IPS-20b (cell line): Measurements from ENCODE around the gene CASP5.

Experiments
- H3K27ac ChIP-seq: one replicate; pipeline ENCODE4 v1.5.1; 2013; ENCODE audit warnings: low read length
- H3K27me3 ChIP-seq: 2 replicates; pipeline ENCODE4 v1.6.1; 2013; ENCODE audit warnings: mild to moderate bottlenecking, low read length, inconsistent platforms; ENCODE audit not compliant: insufficient read depth
- H3K36me3 ChIP-seq: 2 replicates; pipeline ENCODE4 v1.6.1; 2013; ENCODE audit warnings: low read depth, mild to moderate bottlenecking, inconsistent platforms, low read length, moderate library complexity; ENCODE audit not compliant: insufficient read depth
- H3K4me1 ChIP-seq: 2 replicates; pipeline ENCODE4 v1.6.1; 2013; ENCODE audit warnings: mild to moderate bottlenecking, control low read depth, inconsistent platforms, low read length, moderate library complexity; ENCODE audit not compliant: insufficient read depth
- H3K4me3 ChIP-seq: 2 replicates; pipeline ENCODE4 v1.5.1; 2013; ENCODE audit warnings: mild to moderate bottlenecking, low read length, inconsistent platforms
- H3K9ac ChIP-seq: 2 replicates; pipeline ENCODE4 v1.6.1; 2013; ENCODE audit warnings: low read depth, mild to moderate bottlenecking, inconsistent platforms, low read length, moderate library complexity
- H3K9me3 ChIP-seq: 2 replicates; pipeline ENCODE4 v1.6.1; 2013; ENCODE audit warnings: mild to moderate bottlenecking, low read depth, low read length, inconsistent platforms; ENCODE audit not compliant: insufficient read depth

CASP5 gene

GRCh38 chr11:105024394-105024793, 1.4 kb upstream of the CASP5 start:
- Histone ChIP-seq H3K27ac (no peak overlapping the region), H3K27me3 (no peaks in the 10 kb centered on the region), H3K4me3 (no peak overlapping the region), H3K36me3 (no peaks in the 10 kb centered on the region), H3K9ac (no peak overlapping the region), H3K4me1 (no peaks in the 10 kb centered on the region), H3K9me3 (no peaks in the 10 kb centered on the region)

GRCh38 chr11:105022527-105022926, 441 bp downstream of the CASP5 start:
- no peaks in the 10 kb centered on the region for H3K27me3 ChIP-seq
- no peak overlapping the region for H3K9ac ChIP-seq
- no peak overlapping the region for H3K27ac ChIP-seq
- H3K9me3 ChIP-seq, result no peaks in the 10 kb centered on the region
- no peaks in the 10 kb centered on the region for H3K4me1 ChIP-seq
- H3K4me3 ChIP-seq, result no peak overlapping the region
- H3K36me3 ChIP-seq, result no peaks in the 10 kb centered on the region

- Histone ChIP-seq H3K27ac (no peak overlapping the region), H3K4me1 (peaks cover 7% of the 10 kb centered on the region), H3K36me3 (no peaks in the 10 kb centered on the region), H3K9ac (no peak overlapping the region), H3K9me3 (no peaks in the 10 kb centered on the region), H3K4me3 (no peak overlapping the region), H3K27me3 (no peaks in the 10 kb centered on the region)
Measured at GRCh38 chr11:105007463-105007862, 15.5 kb downstream of the CASP5 start.

- no peaks in the 10 kb centered on the region for H3K36me3 ChIP-seq
- H3K27ac ChIP-seq, result no peak overlapping the region
- no peaks in the 10 kb centered on the region for H3K9me3 ChIP-seq
- H3K9ac ChIP-seq, result no peak overlapping the region
- peaks cover 7% of the 10 kb centered on the region for H3K4me1 ChIP-seq
- H3K4me3 ChIP-seq, result no peak overlapping the region
- no peaks in the 10 kb centered on the region for H3K27me3 ChIP-seq
Measured at GRCh38 chr11:105005451-105005845, 17.5 kb downstream of the CASP5 start.

GRCh38 chr11:105004021-105004420, 18.9 kb downstream of the CASP5 start:
- Histone ChIP-seq H3K9me3 (no peaks in the 10 kb centered on the region), H3K9ac (no peak overlapping the region), H3K4me1 (peaks cover 7% of the 10 kb centered on the region), H3K27ac (no peak overlapping the region), H3K36me3 (no peaks in the 10 kb centered on the region), H3K27me3 (no peaks in the 10 kb centered on the region), H3K4me3 (no peak overlapping the region)

- Histone ChIP-seq H3K36me3 (no peaks in the 10 kb centered on the region), H3K4me3 (no peak overlapping the region), H3K27me3 (no peaks in the 10 kb centered on the region), H3K4me1 (peaks cover 7% of the 10 kb centered on the region), H3K9me3 (no peaks in the 10 kb centered on the region), H3K9ac (no peak overlapping the region), H3K27ac (no peak overlapping the region)
Measured at GRCh38 chr11:105003151-105003550, 19.8 kb downstream of the CASP5 start.

GRCh38 chr11:105000797-105001196, 22.2 kb downstream of the CASP5 start:
- no peaks in the 10 kb centered on the region for H3K36me3 ChIP-seq
- no peak overlapping the region for H3K27ac ChIP-seq
- peaks cover 7% of the 10 kb centered on the region for H3K4me1 ChIP-seq
- H3K9ac ChIP-seq, result no peak overlapping the region
- no peaks in the 10 kb centered on the region for H3K27me3 ChIP-seq
- no peak overlapping the region for H3K4me3 ChIP-seq
- H3K9me3 ChIP-seq, result no peaks in the 10 kb centered on the region

GRCh38 chr11:105000167-105000566, 22.8 kb downstream of the CASP5 start:
- H3K27me3 ChIP-seq, result no peaks in the 10 kb centered on the region
- no peaks in the 10 kb centered on the region for H3K36me3 ChIP-seq
- peaks cover 2% of the 10 kb centered on the region; the same call in 1 of the 2 replicates for H3K4me1 ChIP-seq
- no peak overlapping the region for H3K4me3 ChIP-seq
- H3K27ac ChIP-seq, result no peak overlapping the region
- no peak overlapping the region for H3K9ac ChIP-seq
- no peaks in the 10 kb centered on the region for H3K9me3 ChIP-seq

- H3K36me3 ChIP-seq, result no peaks in the 10 kb centered on the region
- no peaks in the 10 kb centered on the region for H3K27me3 ChIP-seq
- no peak overlapping the region for H3K9ac ChIP-seq
- no peaks in the 10 kb centered on the region for H3K4me1 ChIP-seq
- H3K27ac ChIP-seq, result no peak overlapping the region
- no peaks in the 10 kb centered on the region for H3K9me3 ChIP-seq
- H3K4me3 ChIP-seq, result no peak overlapping the region
Measured at GRCh38 chr11:104999721-105000120, 23.2 kb downstream of the CASP5 start.

- H3K9ac ChIP-seq, result no peak overlapping the region
Measured at GRCh38 chr11:104997288-104997687, 25.7 kb downstream of the CASP5 start.

GRCh38 chr11:104995001-104995408, 28.0 kb downstream of the CASP5 start:
- Histone ChIP-seq H3K4me1 (no peaks in the 10 kb centered on the region), H3K27ac (no peak overlapping the region), H3K9ac (no peak overlapping the region), H3K9me3 (no peaks in the 10 kb centered on the region), H3K36me3 (no peaks in the 10 kb centered on the region), H3K27me3 (no peaks in the 10 kb centered on the region), H3K4me3 (no peak overlapping the region)

More at GRCh38 chr11:104997288-104997687, 25.7 kb downstream of the CASP5 start:
- Histone ChIP-seq H3K4me3 (no peak overlapping the region), H3K4me1 (no peaks in the 10 kb centered on the region), H3K9me3 (no peaks in the 10 kb centered on the region), H3K36me3 (no peaks in the 10 kb centered on the region), H3K27ac (no peak overlapping the region), H3K27me3 (no peaks in the 10 kb centered on the region)

- Histone ChIP-seq H3K36me3 (no peaks in the 10 kb centered on the region), H3K9me3 (no peaks in the 10 kb centered on the region), H3K27me3 (no peaks in the 10 kb centered on the region), H3K4me1 (no peaks in the 10 kb centered on the region), H3K4me3 (no peak overlapping the region), H3K27ac (no peak overlapping the region), H3K9ac (no peak overlapping the region)
Measured at GRCh38 chr11:104992781-104993180, 30.2 kb downstream of the CASP5 start.

- no peak overlapping the region for H3K4me3 ChIP-seq
- H3K27me3 ChIP-seq, result no peaks in the 10 kb centered on the region
- no peaks in the 10 kb centered on the region for H3K4me1 ChIP-seq
- H3K9ac ChIP-seq, result no peak overlapping the region
- no peaks in the 10 kb centered on the region for H3K36me3 ChIP-seq
- H3K9me3 ChIP-seq, result no peaks in the 10 kb centered on the region
- no peak overlapping the region for H3K27ac ChIP-seq
Measured at GRCh38 chr11:104991994-104992393, 31.0 kb downstream of the CASP5 start.
